ENCODE data around the gene ELFN1.

Gene ELFN1

DNA sequence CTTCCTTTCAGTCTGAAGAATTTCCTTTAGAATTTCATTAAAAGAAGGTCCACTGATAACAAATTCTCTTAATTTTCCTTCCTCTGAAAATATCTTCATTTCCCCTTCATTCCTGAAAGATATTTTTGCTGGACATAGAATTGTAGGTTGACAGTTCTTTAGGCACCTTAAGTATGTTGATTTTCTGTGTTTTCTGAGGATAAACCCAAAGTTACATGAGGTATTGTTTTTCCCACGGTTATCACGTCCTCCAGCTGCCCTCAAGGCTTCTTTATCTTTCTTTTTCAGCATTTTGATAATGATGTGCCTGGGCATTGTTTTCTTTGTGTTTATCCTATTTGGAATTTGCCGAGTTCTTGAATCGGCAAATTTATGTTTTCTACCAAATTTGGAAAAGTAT, 105.3 kb downstream of the ELFN1 start:
- H3K9me2 ChIP-seq (replicated peaks; ENCODE audit: insufficient read depth, low read length) = no peaks in the 10 kb centered on the region
- H3K27ac ChIP-seq (ENCODE audit: low read depth, low read length) = no peak overlapping the region
- H3K9me3 ChIP-seq (ENCODE audit: insufficient read depth, low read length) = no peaks in the 10 kb centered on the region
- no peak overlapping the region for H2AFZ ChIP-seq (ENCODE audit: low read depth, low read length, severe bottlenecking)
- H3K4me3 ChIP-seq (ENCODE audit: insufficient read depth, low read length, poor library complexity, severe bottlenecking) = no peak overlapping the region
- H3F3A ChIP-seq (ENCODE audit: insufficient read depth) = no peaks in the 10 kb centered on the region
- no peaks in the 10 kb centered on the region for H4K20me1 ChIP-seq (ENCODE audit: low read depth, low read length)
- no peaks in the 10 kb centered on the region for H3K36me3 ChIP-seq (ENCODE audit: low read length)
- H3K79me2 ChIP-seq (ENCODE audit: insufficient read depth, low read length) = no peaks in the 10 kb centered on the region
- no peaks in the 10 kb centered on the region; the same call in 1 of the 2 replicates for H3K27me3 ChIP-seq (ENCODE audit: low read length)
- H3K4me2 ChIP-seq (ENCODE audit: low read depth, low read length, poor library complexity, severe bottlenecking) = no peak overlapping the region
- no peak overlapping the region for H3K9ac ChIP-seq (ENCODE audit: low read length)
- no peak for TF ChIP-seq EZH2phosphoT487 (conservative IDR thresholded peaks at IDR 0.05; ENCODE audit: low read length)
- no peak for TF ChIP-seq CTCF (IDR thresholded peaks at IDR 0.05; ENCODE audit: insufficient read depth, low read length, poor library complexity, severe bottlenecking)

DNA sequence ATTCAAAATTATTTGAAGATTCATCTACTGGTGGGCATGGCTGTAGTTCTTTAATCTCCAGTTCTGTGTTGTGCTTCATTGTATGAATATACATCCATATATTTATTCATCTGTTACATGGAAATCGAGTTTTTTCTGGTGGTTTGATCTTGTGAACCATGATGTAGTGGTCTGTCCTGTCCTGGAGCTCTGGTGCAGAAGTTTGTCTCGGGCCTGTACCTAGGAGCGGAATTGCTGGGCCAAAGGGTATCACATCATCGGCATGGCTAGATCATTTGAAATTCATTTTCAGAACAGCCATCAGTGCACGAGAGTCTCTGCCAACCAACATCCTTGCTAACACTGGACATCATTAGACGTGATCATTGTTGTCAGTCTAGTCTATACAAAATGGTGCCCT, 107.0 kb downstream of the ELFN1 start:
- H3K79me2 ChIP-seq (ENCODE audit: insufficient read depth, low read length) = no peaks in the 10 kb centered on the region
- H3K27ac ChIP-seq (ENCODE audit: low read depth, low read length) = no peak overlapping the region
- H3F3A ChIP-seq (ENCODE audit: insufficient read depth) = no peaks in the 10 kb centered on the region
- TF ChIP-seq EZH2phosphoT487 (conservative IDR thresholded peaks at IDR 0.05; ENCODE audit: low read length) = no peak
- TF ChIP-seq CTCF (IDR thresholded peaks at IDR 0.05; ENCODE audit: insufficient read depth, low read length, poor library complexity, severe bottlenecking) = no peak
- H3K36me3 ChIP-seq (ENCODE audit: low read length) = no peaks in the 10 kb centered on the region
- H3K9me3 ChIP-seq (ENCODE audit: insufficient read depth, low read length) = no peaks in the 10 kb centered on the region
- H3K9me2 ChIP-seq (replicated peaks; ENCODE audit: insufficient read depth, low read length) = no peaks in the 10 kb centered on the region
- no peak overlapping the region for H2AFZ ChIP-seq (ENCODE audit: low read depth, low read length, severe bottlenecking)
- no peak overlapping the region for H3K4me3 ChIP-seq (ENCODE audit: insufficient read depth, low read length, poor library complexity, severe bottlenecking)
- H4K20me1 ChIP-seq (ENCODE audit: low read depth, low read length) = no peaks in the 10 kb centered on the region
- no peaks in the 10 kb centered on the region; the same call in 1 of the 2 replicates for H3K27me3 ChIP-seq (ENCODE audit: low read length)
- H3K9ac ChIP-seq (ENCODE audit: low read length) = no peak overlapping the region
- H3K4me2 ChIP-seq (ENCODE audit: low read depth, low read length, poor library complexity, severe bottlenecking) = no peak overlapping the region

GRCh38 chr7:1779445-1779844, 109.4 kb downstream of the ELFN1 start:
- Histone ChIP-seq H3K9ac (ENCODE audit: low read length) (no peak overlapping the region), H3K27me3 (ENCODE audit: low read length) (no peaks in the 10 kb centered on the region), H2AFZ (ENCODE audit: low read depth, low read length, severe bottlenecking) (no peak overlapping the region), H4K20me1 (ENCODE audit: low read depth, low read length) (no peaks in the 10 kb centered on the region), H3K4me3 (ENCODE audit: insufficient read depth, low read length, poor library complexity, severe bottlenecking) (no peak overlapping the region), H3K36me3 (ENCODE audit: low read length) (no peaks in the 10 kb centered on the region), H3F3A (ENCODE audit: insufficient read depth) (no peaks in the 10 kb centered on the region), H3K9me3 (ENCODE audit: insufficient read depth, low read length) (no peaks in the 10 kb centered on the region), H3K4me2 (ENCODE audit: low read depth, low read length, poor library complexity, severe bottlenecking) (no peak overlapping the region), H3K79me2 (ENCODE audit: insufficient read depth, low read length) (no peaks in the 10 kb centered on the region), H3K27ac (ENCODE audit: low read depth, low read length) (no peak overlapping the region), H3K9me2 (replicated peaks; ENCODE audit: insufficient read depth, low read length) (no peaks in the 10 kb centered on the region)
- TF ChIP-seq EZH2phosphoT487 (conservative IDR thresholded peaks at IDR 0.05; ENCODE audit: low read length) = no peak
- TF ChIP-seq CTCF (IDR thresholded peaks at IDR 0.05; ENCODE audit: insufficient read depth, low read length, poor library complexity, severe bottlenecking) = no peak
